Neural crest cell (in vitro differentiated cells): ENCODE results near the gene CCDC137. TPM values are rescaled to one million over a fixed set of nuclear protein-coding genes. Genes with fewer than 3 reads are reported as not detected.

Experiments
- DNase-seq: peaks from one replicate; pipeline ENCODE4 v3.0.0; 2021; ENCODE audit warnings: low read depth, mixed read lengths, low spot score
- H3K27ac Mint-ChIP-seq: one replicate; pipeline ENCODE4 v1.8.0; 2021; ENCODE audit warnings: mild to moderate bottlenecking, mixed read lengths; ENCODE audit not compliant: unreplicated experiment
- H3K27me3 Mint-ChIP-seq: 2 replicates; pipeline ENCODE4 v1.8.0; 2021; ENCODE audit warnings: low read depth, mild to moderate bottlenecking, mixed read lengths
- H3K36me3 Mint-ChIP-seq: 2 replicates; pipeline ENCODE4 v1.8.0; 2021; ENCODE audit warnings: low read depth, mild to moderate bottlenecking, mixed read lengths
- H3K4me1 Mint-ChIP-seq: 2 replicates; pipeline ENCODE4 v1.8.0; 2021; ENCODE audit warnings: mixed read lengths
- H3K4me3 Mint-ChIP-seq: one replicate; pipeline ENCODE4 v1.8.0; 2021; ENCODE audit warnings: mild to moderate bottlenecking, mixed read lengths
- H3K9me3 Mint-ChIP-seq: 2 replicates; pipeline ENCODE4 v1.8.0; 2021; ENCODE audit warnings: mixed read lengths
- CTCF ChIP-seq: fragments of 200-600 bp; sonication (generic); conservative IDR thresholded peaks from 2 replicates; pipeline ENCODE4 v1.5.0; 2021; ENCODE audit warnings: antibody characterized with exemption, mild to moderate bottlenecking
- total RNA-seq: library from RNA; stranded (reverse); gene quantifications from 2 replicates; pipeline ENCODE4 v1.2.1, GENCODE V29; 2021

Gene CCDC137
- total RNA-seq, 1 donor from 2014 or later = 38.3 TPM

GRCh38 chr17:81703747-81704654, 37.5 kb downstream of the CCDC137 start:
- Mint-ChIP-seq H3K27ac (no peak overlapping the region), H3K27me3 (peaks cover 1% of the 10 kb centered on the region), H3K9me3 (no peaks in the 10 kb centered on the region), H3K4me3 (peak overlapping the region; percentile 90), H3K4me1 (peaks cover 6% of the 10 kb centered on the region), H3K36me3 (peaks cover 11% of the 10 kb centered on the region)
- no peak for TF ChIP-seq CTCF
- no peak for DNase-seq

GRCh38 chr17:81705518-81706231, 39.1 kb downstream of the CCDC137 start:
- Mint-ChIP-seq H3K4me1 (peaks cover 8% of the 10 kb centered on the region), H3K9me3 (no peaks in the 10 kb centered on the region), H3K36me3 (peaks cover 9% of the 10 kb centered on the region), H3K27me3 (peaks cover 13% of the 10 kb centered on the region), H3K4me3 (peak overlapping the region; percentile 80), H3K27ac (no peak overlapping the region)
- no peak for TF ChIP-seq CTCF
- DNase-seq = no peak

GRCh38 chr17:81706232-81706611, 39.7 kb downstream of the CCDC137 start:
- Mint-ChIP-seq H3K4me1 (peaks cover 13% of the 10 kb centered on the region), H3K36me3 (peaks cover 9% of the 10 kb centered on the region), H3K27me3 (peaks cover 18% of the 10 kb centered on the region), H3K9me3 (no peaks in the 10 kb centered on the region), H3K27ac (peak overlapping the region; percentile 62), H3K4me3 (peak overlapping the region; percentile 80)
- TF ChIP-seq CTCF = no peak
- DNase-seq = no peak

- no peak for DNase-seq
- no peak for TF ChIP-seq CTCF
- Mint-ChIP-seq H3K27ac (no peak overlapping the region), H3K36me3 (peaks cover 9% of the 10 kb centered on the region), H3K4me3 (no peak overlapping the region), H3K27me3 (peaks cover 23% of the 10 kb centered on the region), H3K4me1 (peaks cover 16% of the 10 kb centered on the region), H3K9me3 (no peaks in the 10 kb centered on the region)
Measured at GRCh38 chr17:81706757-81707624, 40.5 kb downstream of the CCDC137 start.
